Measurements from ENCODE around the gene TIMM44.
"Not testable (repeated sequence)": the region's sequence is repeated elsewhere in the genome, so short reads cannot be mapped to it uniquely, and the experiment has no call there.

The TIMM44 gene

GRCh38 chr19:7975037-7975436 is 31.6 kb upstream of the TIMM44 start:
- no peak for DNase-seq

DNA sequence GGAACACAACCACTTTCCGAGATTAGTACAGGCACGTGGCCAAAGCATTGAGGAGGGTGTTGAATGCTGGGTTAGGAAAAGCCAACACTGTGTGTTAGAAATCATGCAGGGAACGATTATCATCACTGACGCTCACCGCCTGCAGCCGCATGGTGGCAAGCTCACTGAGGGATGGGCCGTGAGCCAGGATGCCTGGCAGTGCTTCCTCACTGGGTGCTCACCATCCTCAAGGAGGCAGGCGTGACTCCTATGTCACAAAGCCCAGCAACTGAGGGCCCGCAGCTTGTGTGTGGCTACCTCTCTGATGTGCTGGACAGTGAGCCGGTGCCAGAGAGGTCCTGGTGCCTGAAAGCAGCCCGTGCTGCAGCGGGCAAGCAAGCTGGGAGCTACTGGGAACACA is 30.4 kb upstream of the TIMM44 start:
- no peak for DNase-seq

DNA sequence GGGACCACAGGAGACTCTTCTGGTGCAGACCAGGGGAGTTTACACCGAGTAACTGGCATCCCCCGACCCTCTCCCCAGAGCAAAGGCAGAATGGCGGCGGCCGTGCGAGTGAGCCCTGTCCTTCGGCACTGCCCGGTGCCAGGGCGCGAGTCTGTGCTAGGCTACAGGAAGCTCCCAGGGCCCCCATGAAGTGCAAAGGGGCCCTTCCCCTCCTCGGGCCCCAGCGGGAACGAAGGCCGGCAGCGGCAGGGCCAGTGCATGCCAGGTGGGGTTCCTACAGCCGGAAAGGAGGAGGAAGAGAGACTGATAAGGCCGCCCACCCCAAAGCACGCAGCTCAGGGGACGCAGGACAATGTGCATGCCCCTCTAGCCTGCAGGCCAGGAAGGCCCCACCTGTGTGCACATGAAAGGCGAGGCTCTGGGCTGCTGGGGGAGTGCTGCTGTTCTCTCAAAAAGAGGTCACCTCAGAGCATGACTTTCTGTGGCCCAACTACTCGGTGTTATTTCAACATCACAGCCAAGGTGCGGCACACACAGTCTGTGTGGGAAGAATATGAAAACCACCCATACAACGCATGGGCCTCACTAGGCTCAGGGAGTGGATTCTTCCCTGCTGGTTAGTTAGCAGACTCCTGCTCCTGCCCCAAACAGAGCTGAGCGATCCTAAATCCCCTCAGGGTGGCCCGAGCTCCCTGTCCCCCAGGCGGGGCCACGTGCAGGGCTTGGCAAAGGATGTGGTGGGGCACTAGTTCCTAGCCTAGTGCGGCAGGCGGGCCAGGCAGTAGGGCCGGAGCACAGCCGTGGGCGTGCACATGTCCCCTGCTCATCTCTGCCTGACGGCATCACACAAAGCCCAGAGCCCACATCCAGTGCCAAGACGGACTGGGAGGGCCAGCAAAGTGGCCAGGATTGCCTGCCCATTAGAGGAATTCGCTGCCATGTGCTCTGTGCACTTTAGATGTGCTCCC is 28.4 kb upstream of the TIMM44 start:
- DNase-seq, result no peak

- DNase-seq, result no peak
Observed at GRCh38 chr19:7970716-7971448, 27.4 kb upstream of the TIMM44 start.

DNA sequence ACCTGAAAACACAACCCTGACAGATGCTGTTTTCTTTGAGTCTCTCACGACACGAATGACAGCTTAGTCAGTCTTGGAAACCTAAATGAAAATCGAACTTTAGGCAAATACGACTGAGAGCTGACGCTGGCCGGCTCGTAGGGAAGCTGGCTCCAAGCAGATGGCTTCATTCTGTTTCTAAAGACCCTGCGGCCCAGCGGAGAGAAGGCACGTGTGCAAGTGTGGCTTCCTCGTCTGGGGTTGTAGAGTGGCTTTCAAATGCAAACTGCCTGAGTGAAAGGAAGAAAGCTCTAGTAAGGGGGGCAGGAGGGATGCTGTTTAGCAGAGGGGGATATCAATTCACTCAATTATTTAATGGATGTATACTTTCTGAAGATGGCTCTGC is 26.1 kb upstream of the TIMM44 start:
- DNase-seq, result no peak

GRCh38 chr19:7968796-7969554 is 25.5 kb upstream of the TIMM44 start:
- no peak for DNase-seq

DNA sequence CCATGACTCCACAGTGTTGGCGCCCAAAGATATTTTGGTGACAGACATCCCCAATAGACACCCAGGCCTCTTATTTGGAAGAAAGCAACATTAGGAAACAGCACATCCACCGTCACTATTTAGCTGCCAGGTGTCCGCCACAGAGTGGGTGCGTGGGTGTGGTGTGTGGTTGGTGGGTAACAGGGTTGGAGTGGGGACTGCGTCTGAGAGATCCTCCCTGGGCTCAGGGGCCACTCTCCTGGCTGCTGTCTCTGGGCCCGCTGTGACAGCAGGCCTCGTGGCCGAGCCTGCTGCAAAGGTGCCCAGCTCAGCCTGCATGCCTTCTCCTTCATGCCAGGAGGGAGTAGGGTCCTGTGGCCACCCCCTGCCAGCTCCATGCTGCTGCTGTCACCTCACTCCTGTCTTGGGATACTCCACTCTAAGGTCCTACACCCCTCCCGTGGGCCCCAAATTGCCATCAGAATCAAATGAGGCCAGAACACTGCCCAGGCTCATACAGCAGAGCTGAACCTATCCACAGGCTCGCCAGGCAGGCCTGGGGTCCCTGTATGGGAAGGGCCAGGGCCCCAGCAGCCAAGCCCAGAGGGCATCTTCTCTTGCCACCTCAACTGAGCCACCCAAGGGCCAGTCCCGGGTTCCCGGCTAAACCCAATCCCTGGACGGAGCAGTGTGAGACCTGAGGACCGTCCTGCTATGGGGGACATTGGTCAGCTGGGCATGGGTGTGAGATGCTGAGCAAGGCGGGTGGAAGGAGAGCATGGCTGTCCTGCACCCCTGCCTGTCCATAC is 24.7 kb upstream of the TIMM44 start:
- no peak for DNase-seq

DNA sequence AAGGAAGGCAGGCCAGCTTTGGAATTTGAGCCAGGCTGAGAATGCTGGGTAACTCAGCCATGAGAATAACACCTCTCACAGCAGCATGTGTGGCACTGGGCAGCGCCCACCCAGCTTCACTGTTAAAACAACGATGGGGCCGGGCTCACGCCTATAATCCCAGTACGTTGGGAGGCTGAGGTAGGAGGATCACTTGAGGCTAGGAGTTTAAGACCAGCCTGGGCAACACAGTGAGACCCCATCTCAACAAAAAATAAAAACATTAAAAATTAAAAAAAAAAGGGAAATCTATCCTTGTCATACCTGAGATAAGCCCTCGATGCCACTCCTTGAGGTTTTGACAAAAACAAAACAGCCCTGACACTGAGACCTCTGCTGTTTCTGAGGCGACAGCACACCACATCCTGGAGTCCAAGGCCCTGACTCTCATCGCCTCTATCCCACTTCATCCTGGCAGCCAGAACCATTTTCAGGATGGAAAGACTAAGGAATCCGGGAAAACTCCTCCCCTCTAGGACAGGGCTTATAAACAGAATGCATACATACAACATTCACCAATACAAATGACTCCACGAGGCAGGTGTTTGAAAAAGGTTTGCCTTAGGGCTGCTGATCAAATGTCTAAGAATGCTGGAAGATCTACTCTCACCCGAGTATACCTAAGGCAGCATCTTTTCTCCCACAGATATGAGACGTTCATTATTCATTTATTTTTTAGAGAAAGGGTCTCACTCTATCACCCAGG is 22.6 kb upstream of the TIMM44 start:
- no peak for DNase-seq

DNA sequence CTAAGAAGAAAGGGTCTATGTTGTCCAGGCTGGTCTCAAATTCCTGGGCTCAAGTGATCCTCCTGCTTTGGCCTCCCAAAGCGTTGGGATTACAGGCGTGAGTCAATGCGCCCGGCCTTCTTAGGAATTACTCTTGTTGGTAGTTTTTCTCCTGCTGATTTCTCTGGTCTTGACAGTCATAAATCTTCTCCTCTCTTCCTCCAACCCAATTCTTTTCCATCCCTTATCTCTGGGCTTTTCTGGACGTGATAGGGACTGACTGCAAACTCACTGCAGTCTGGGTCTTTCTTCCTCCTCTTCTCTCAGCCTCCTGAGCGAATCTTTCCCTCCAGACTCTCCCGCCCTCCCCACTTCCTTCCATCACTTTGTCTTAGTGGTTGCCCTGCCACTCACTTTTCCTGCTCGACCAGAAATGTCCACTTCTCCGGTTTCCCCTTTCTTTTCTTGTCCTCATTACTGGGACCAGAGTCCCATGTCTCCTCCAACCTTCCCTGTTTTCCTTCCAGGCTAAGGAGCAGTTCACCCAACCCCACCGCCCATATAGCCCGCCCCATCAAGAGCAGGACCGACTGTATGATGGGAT is 21.9 kb upstream of the TIMM44 start:
- no peak for DNase-seq

DNA sequence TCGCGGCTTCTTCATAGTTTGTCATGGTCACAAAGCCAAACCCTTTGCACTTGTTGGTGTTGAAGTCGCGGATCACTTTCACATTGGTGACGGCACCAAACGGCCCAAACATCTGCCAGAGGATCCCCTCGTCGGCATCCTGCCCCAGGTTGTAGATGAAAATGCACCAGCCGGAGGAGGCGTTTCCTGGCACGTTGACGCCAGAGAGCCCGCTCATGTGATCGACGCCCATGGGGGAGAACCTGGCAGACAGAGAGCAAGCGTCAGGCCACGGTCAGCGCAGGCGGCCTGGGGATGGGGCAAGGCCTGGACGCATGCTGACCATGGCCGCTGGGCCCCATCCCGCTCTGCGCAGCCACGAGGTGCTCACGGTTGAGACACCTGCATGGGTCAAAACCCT is 20.1 kb upstream of the TIMM44 start:
- no peak for DNase-seq

GRCh38 chr19:7962644-7963268 is 19.3 kb upstream of the TIMM44 start:
- DNase-seq, result no peak

GRCh38 chr19:7961920-7962626 is 18.6 kb upstream of the TIMM44 start:
- no peak for DNase-seq

DNA sequence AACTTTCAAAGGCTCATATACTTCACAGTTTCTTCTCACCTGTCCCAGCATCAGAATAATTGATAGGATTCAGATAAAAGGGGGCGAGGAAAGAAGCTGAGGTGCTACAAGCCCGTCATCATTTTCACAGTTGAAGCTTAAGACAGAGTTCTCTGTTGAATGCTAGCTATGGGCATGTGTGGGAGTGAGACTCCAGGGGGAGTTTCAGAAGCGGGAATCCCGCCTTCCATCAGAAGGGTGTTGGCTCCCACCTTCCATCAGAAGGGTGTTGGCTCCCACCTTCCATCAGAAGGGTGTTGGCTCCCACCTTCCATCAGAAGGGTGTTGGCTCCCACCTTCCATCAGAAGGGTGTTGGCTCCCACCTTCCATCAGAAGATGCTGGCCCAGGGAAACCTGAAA is 17.6 kb upstream of the TIMM44 start:
- DNase-seq, result not testable (repeated sequence)

GRCh38 chr19:7959211-7959610 is 15.7 kb upstream of the TIMM44 start:
- no peak for DNase-seq

- no peak for DNase-seq
Observed at GRCh38 chr19:7955696-7956095, 12.2 kb upstream of the TIMM44 start.

DNA sequence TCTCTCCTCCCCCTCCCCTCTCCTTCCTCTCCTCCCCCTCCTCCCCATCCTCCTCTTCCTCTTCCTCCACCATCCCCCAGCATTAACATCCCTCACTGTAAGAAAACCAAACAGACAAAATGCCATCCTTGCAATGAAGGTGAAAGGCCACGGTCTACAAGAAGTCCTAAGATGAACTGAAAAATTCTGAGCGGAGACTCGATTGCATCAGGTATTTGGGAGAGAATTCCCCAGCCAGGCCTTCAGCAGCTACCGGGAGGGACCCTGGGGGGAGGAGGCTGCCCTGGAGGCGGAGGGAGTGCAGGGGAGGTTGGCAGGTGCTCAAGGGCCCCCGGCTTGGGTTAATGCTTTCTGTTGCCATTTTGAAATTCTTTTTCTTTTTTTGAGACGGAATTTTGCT is 10.1 kb upstream of the TIMM44 start:
- DNase-seq, result no peak

DNA sequence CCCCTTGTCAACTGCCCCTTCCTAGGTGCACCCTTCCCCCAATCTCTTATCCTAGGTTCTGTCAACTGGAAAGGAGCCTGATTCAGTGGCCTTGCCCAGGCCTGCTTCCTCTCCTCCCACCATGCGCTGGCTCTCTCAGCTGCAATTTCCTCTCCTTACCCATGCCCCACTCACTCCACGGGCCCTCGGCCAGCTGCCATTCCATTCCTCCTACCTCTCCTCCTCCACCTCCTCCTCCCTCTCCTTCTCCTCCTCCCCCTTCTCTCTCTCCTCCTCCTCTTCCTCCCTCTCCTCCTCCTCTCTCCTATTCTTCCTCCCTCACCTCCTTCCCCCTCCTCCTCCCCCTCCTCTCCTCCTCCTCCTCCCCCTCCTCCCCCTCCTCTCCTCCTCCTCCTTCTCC is 9.6 kb upstream of the TIMM44 start:
- no peak for DNase-seq

DNA sequence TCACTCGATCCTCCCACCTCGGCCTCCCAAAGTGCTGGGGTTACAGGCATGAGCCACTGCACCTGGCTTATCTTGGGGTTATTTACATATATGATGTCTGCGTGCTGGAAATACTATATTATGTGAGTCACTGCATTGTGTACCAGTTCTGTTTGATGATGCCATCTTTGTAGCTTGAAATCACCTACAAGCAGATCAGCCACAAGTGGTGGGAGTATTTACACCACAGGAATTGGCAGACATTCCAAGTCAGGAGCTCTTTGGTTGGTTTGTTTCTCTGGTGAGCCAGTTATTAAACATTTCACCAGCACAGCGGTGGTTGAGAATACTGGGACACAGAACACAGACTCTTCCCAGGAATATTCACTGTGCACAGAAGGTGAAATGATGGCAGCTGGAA is 4.5 kb upstream of the TIMM44 start:
- DNase-seq, result no peak

DNA sequence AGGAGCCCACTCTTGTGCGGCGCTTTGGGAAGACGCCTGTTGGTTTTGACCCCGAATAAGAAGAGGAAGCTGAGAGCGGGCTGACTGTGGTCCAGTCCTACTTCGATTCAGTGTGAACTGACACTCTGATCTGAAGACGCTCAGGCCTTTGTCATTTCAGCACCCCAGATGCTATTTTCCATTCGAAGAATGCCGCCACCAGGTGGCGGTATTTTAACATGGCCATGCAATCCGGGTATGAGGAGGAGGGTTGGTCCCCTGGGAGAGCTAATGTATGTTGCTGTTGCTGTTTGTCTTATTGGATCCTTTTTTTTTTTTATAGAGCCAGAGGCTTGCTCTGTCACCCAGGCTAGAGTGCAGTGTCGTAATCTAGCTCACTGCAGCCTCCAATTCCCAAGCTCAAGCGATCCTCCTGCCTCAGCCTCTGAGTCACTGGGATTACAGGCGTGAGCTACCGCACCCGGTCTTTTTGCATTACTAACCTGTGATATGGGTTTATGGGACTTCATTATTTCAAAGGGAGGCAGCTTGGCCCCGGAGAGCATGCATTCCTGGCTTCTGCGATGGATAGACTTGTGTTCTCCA is 803 bp upstream of the TIMM44 start:
- peak; percentile 91 for DNase-seq

GRCh38 chr19:7942981-7943443 is 454 bp downstream of the TIMM44 start:
- no peak for DNase-seq

Data from DMS153 (cell line).